Esophagus muscularis mucosa (tissue), 4 donors: Measurements from ENCODE around the gene CASD1.

Source experiments
- EP300 ChIP-seq: sonication (generic); formaldehyde crosslinking; IDR thresholded peaks from one replicate; pipeline ENCODE4 v1.6.1; 2017; ENCODE audit warnings: antibody characterized with exemption
- POLR2A ChIP-seq: fragments of 450-650 bp; IDR thresholded peaks from one replicate; pipeline ENCODE4 v1.6.1; 2017; ENCODE audit warnings: antibody characterized with exemption, moderate library complexity, mild to moderate bottlenecking, low read depth
- POLR2AphosphoS5 ChIP-seq, 2 donors: sonication (generic); formaldehyde crosslinking; IDR thresholded peaks; one replicate each; pipeline ENCODE4 v1.6.1; 2017; ENCODE audit warnings: antibody characterized with exemption in 2 of 2
- TF ChIP-seq, protein P1 (sequence below), 3 experiments: fragments of 200-600 bp in 2 of 3; fragments of 450-650 bp in 1 of 3; sonication (generic) in 2 of 3; IDR thresholded peaks; one replicate each; pipeline ENCODE4 v1.5.1; 2017 to 2019; ENCODE audit warnings: antibody characterized with exemption in 3 of 3, mild to moderate bottlenecking in 2 of 3, moderate library complexity in 1 of 3

DNA sequence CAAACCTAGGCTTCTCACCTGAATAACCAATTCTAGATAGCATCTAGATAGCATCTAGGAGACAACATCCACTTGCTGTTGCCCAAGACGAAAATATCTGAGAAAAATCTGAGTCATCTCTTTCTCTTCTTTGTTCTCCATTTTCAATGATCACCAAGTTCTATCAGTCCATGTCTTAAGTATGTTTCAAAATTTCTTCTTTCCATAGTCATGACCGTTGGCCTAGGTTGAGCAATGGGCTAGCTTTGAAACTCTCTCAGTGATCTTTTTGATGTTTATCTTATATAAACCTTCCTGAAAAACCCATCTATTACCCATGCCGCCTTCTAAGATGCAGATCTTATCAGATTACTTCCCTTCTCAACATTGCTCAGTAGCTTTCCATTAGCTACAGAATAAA lies 23.4 kb upstream of the CASD1 start:
- TF ChIP-seq, protein P1, sequence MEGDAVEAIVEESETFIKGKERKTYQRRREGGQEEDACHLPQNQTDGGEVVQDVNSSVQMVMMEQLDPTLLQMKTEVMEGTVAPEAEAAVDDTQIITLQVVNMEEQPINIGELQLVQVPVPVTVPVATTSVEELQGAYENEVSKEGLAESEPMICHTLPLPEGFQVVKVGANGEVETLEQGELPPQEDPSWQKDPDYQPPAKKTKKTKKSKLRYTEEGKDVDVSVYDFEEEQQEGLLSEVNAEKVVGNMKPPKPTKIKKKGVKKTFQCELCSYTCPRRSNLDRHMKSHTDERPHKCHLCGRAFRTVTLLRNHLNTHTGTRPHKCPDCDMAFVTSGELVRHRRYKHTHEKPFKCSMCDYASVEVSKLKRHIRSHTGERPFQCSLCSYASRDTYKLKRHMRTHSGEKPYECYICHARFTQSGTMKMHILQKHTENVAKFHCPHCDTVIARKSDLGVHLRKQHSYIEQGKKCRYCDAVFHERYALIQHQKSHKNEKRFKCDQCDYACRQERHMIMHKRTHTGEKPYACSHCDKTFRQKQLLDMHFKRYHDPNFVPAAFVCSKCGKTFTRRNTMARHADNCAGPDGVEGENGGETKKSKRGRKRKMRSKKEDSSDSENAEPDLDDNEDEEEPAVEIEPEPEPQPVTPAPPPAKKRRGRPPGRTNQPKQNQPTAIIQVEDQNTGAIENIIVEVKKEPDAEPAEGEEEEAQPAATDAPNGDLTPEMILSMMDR (IDR thresholded peaks at IDR 0.05): no peak
- TF ChIP-seq EP300 (no peak), POLR2AphosphoS5 (IDR thresholded peaks at IDR 0.05) (no peak), POLR2A (no peak)
